ENCODE measurements around the gene CERS6. TPM values are rescaled to one million over a fixed set of nuclear protein-coding genes. Genes with fewer than 3 reads are reported as not detected.

The CERS6 gene
- polyA plus RNA-seq, 3 donors: 7.6 to 17.7 (median 15.6) TPM

DNA sequence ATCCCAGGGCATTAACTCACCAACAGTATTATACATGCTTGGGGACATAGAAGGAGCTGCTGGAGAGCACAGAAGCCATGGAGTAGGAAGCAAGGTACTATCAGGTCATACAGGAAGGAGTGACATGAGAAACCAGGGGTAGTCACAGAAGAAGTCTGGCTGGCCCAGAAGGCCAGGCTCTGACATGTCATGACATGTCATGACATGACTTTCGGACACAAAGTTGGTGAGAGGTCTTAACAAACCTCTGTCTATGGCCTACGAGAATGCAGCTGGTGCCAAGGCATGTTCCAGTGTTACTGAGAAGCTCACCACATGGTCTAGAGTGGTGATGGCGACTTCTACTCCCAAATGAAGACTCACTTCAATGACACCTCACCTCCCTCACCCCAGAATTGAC is 3.3 kb upstream of the CERS6 start:
- H3K27ac Mint-ChIP-seq: no peak overlapping the region
- peaks cover 0 to 2% (median 0%) of the 10 kb centered on the region in 3 donors for H3K27me3 Mint-ChIP-seq (ENCODE audit: low read depth in 3 of 3)
- Histone ChIP-seq H3K9ac (ENCODE audit: insufficient read depth, low read length, poor library complexity, severe bottlenecking) (no peak overlapping the region), H3K27ac (ENCODE audit: low read depth in 1 of 2, low read length in 2 of 2) (no peak overlapping the region), H3K36me3 (replicated peaks in 1 of 2; ENCODE audit: control insufficient read depth in 1 of 2, insufficient read depth in 2 of 2, low read length in 2 of 2) (no peaks in the 10 kb centered on the region), H3K4me2 (replicated peaks; ENCODE audit: extremely low read depth, low read length, poor library complexity, severe bottlenecking) (no peak overlapping the region), H3K79me2 (ENCODE audit: insufficient read depth, low read length) (peaks cover 16% of the 10 kb centered on the region), H3K4me1 (ENCODE audit: control insufficient read depth in 1 of 2, insufficient read depth in 2 of 2, low read length in 2 of 2) (peaks cover 14 to 25% of the 10 kb centered on the region in 2 donors), H3K9me3 (replicated peaks in 1 of 2; ENCODE audit: control insufficient read depth in 1 of 2, insufficient read depth in 1 of 2, low read length in 2 of 2) (no peaks in the 10 kb centered on the region), H2AFZ (ENCODE audit: insufficient read depth, low read depth, low read length, poor library complexity, severe bottlenecking) (no peak overlapping the region), H3K27me3 (ENCODE audit: control insufficient read depth in 2 of 2, insufficient read depth in 2 of 2, low read length in 2 of 2) (no peaks in the 10 kb centered on the region), H3K4me3 (replicated peaks in 1 of 3; ENCODE audit: low read depth in 2 of 3, low read length in 3 of 3) (no peak overlapping the region), H4K20me1 (ENCODE audit: insufficient read depth, low read length) (peaks cover 7% of the 10 kb centered on the region)
- no peak for DNase-seq
- H3K9me3 Mint-ChIP-seq: no peaks in the 10 kb centered on the region
- TF ChIP-seq, protein P1, sequence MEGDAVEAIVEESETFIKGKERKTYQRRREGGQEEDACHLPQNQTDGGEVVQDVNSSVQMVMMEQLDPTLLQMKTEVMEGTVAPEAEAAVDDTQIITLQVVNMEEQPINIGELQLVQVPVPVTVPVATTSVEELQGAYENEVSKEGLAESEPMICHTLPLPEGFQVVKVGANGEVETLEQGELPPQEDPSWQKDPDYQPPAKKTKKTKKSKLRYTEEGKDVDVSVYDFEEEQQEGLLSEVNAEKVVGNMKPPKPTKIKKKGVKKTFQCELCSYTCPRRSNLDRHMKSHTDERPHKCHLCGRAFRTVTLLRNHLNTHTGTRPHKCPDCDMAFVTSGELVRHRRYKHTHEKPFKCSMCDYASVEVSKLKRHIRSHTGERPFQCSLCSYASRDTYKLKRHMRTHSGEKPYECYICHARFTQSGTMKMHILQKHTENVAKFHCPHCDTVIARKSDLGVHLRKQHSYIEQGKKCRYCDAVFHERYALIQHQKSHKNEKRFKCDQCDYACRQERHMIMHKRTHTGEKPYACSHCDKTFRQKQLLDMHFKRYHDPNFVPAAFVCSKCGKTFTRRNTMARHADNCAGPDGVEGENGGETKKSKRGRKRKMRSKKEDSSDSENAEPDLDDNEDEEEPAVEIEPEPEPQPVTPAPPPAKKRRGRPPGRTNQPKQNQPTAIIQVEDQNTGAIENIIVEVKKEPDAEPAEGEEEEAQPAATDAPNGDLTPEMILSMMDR (IDR thresholded peaks at IDR 0.05): no peak
- peaks cover 8% of the 10 kb centered on the region for H3K4me1 Mint-ChIP-seq
- WGBS (ENCODE audit: insufficient coverage): 100% methylated on average over 3 of the region's 3 CpGs
- H3K4me3 Mint-ChIP-seq: no peak overlapping the region
- H3K36me3 Mint-ChIP-seq: no peaks in the 10 kb centered on the region
- intact Hi-C loops (cut with micrococcal nuclease): no loop called here

DNA sequence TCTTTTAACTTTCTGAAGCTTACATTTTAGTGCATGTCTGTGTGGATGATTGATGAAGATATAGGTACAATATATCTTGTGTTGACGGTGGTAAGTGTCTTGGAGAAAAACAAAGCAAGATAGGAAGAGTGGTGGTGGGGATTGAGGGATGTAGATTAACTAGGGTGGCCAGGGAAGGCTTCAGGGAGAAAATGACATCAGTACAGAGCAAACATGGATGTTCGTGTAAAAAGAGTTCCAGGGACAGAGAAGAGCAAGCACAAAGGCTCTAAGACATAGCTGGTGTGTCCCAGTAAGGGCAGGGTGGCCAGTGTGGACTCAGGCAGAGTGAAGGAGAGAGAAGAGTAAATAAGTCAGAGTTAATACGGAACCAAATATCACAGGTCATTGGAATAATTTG is 2.7 kb upstream of the CERS6 start:
- no peak overlapping the region for H3K4me3 Mint-ChIP-seq
- Histone ChIP-seq H3K4me1 (ENCODE audit: control insufficient read depth in 1 of 2, insufficient read depth in 2 of 2, low read length in 2 of 2) (peaks cover 20 to 31% of the 10 kb centered on the region in 2 donors), H3K4me3 (replicated peaks in 1 of 3; ENCODE audit: low read depth in 2 of 3, low read length in 3 of 3) (no peak overlapping the region), H3K4me2 (replicated peaks; ENCODE audit: extremely low read depth, low read length, poor library complexity, severe bottlenecking) (no peak overlapping the region), H2AFZ (ENCODE audit: insufficient read depth, low read depth, low read length, poor library complexity, severe bottlenecking) (no peak overlapping the region), H3K27ac (ENCODE audit: low read depth in 1 of 2, low read length in 2 of 2) (no peak overlapping the region), H3K27me3 (ENCODE audit: control insufficient read depth in 2 of 2, insufficient read depth in 2 of 2, low read length in 2 of 2) (no peaks in the 10 kb centered on the region), H3K79me2 (ENCODE audit: insufficient read depth, low read length) (peaks cover 22% of the 10 kb centered on the region), H3K36me3 (replicated peaks in 1 of 2; ENCODE audit: control insufficient read depth in 1 of 2, insufficient read depth in 2 of 2, low read length in 2 of 2) (no peaks in the 10 kb centered on the region), H3K9me3 (replicated peaks in 1 of 2; ENCODE audit: control insufficient read depth in 1 of 2, insufficient read depth in 1 of 2, low read length in 2 of 2) (no peaks in the 10 kb centered on the region), H3K9ac (ENCODE audit: insufficient read depth, low read length, poor library complexity, severe bottlenecking) (no peak overlapping the region), H4K20me1 (ENCODE audit: insufficient read depth, low read length) (peaks cover 14% of the 10 kb centered on the region)
- WGBS (ENCODE audit: insufficient coverage): 100% methylated on average over 3 of the region's 3 CpGs
- no peaks in the 10 kb centered on the region for H3K36me3 Mint-ChIP-seq
- DNase-seq: no peak
- H3K9me3 Mint-ChIP-seq: no peaks in the 10 kb centered on the region
- H3K27ac Mint-ChIP-seq: no peak overlapping the region
- H3K27me3 Mint-ChIP-seq (ENCODE audit: low read depth in 3 of 3): peaks cover 0 to 2% (median 0%) of the 10 kb centered on the region in 3 donors
- intact Hi-C loops (cut with micrococcal nuclease): no loop called here
- H3K4me1 Mint-ChIP-seq: peaks cover 15% of the 10 kb centered on the region
- TF ChIP-seq, protein P1 (IDR thresholded peaks at IDR 0.05): no peak
